ENCODE data around the gene COX4I1.
A peak's percentile ranks its signal among the peaks of the same experiment; 100 is the strongest.

The COX4I1 gene

GRCh38 chr16:85774136-85774535 is 25.4 kb upstream of the COX4I1 start:
- H3K9me3 Mint-ChIP-seq = no peaks in the 10 kb centered on the region
- H3K36me3 Mint-ChIP-seq (ENCODE audit: low read depth) = peaks cover 31% of the 10 kb centered on the region
- H3K27me3 Mint-ChIP-seq (ENCODE audit: low read depth, poor library complexity) = peaks cover 2% of the 10 kb centered on the region

GRCh38 chr16:85774811-85775210 is 24.7 kb upstream of the COX4I1 start:
- DNase-seq = no peak
- H3K27ac Mint-ChIP-seq = no peak overlapping the region
- no peak for TF ChIP-seq CTCF (IDR thresholded peaks at IDR 0.05)
- H3K27me3 Mint-ChIP-seq (ENCODE audit: low read depth, poor library complexity) = peaks cover 2% of the 10 kb centered on the region
- no peak overlapping the region for H3K4me3 Mint-ChIP-seq
- peaks cover 36% of the 10 kb centered on the region for H3K36me3 Mint-ChIP-seq (ENCODE audit: low read depth)
- no peaks in the 10 kb centered on the region for H3K4me1 Mint-ChIP-seq
- H3K9me3 Mint-ChIP-seq = no peaks in the 10 kb centered on the region

More at GRCh38 chr16:85774136-85774535, 25.4 kb upstream of the COX4I1 start:
- no peak overlapping the region for H3K27ac Mint-ChIP-seq
- H3K4me1 Mint-ChIP-seq = no peaks in the 10 kb centered on the region
- H3K4me3 Mint-ChIP-seq = no peak overlapping the region
- no peak for TF ChIP-seq CTCF (IDR thresholded peaks at IDR 0.05)
- DNase-seq = no peak

GRCh38 chr16:85777583-85778310 is 21.7 kb upstream of the COX4I1 start:
- no peak for DNase-seq
- no peaks in the 10 kb centered on the region for H3K9me3 Mint-ChIP-seq
- peak overlapping the region; percentile 83 for H3K27ac Mint-ChIP-seq
- no peak for TF ChIP-seq CTCF (IDR thresholded peaks at IDR 0.05)
- H3K36me3 Mint-ChIP-seq (ENCODE audit: low read depth) = peaks cover 45% of the 10 kb centered on the region
- H3K4me1 Mint-ChIP-seq = peaks cover 8% of the 10 kb centered on the region
- H3K4me3 Mint-ChIP-seq = no peak overlapping the region
- H3K27me3 Mint-ChIP-seq (ENCODE audit: low read depth, poor library complexity) = peaks cover 2% of the 10 kb centered on the region

GRCh38 chr16:85778873-85779272 is 20.6 kb upstream of the COX4I1 start:
- no peak overlapping the region for H3K27ac Mint-ChIP-seq
- H3K36me3 Mint-ChIP-seq (ENCODE audit: low read depth) = peaks cover 45% of the 10 kb centered on the region
- no peak overlapping the region for H3K4me3 Mint-ChIP-seq
- H3K27me3 Mint-ChIP-seq (ENCODE audit: low read depth, poor library complexity) = peaks cover 2% of the 10 kb centered on the region
- peaks cover 9% of the 10 kb centered on the region for H3K4me1 Mint-ChIP-seq
- TF ChIP-seq CTCF (IDR thresholded peaks at IDR 0.05) = no peak
- no peak for DNase-seq
- H3K9me3 Mint-ChIP-seq = no peaks in the 10 kb centered on the region

- H3K27ac Mint-ChIP-seq = no peak overlapping the region
- no peak for TF ChIP-seq CTCF (IDR thresholded peaks at IDR 0.05)
- no peaks in the 10 kb centered on the region for H3K27me3 Mint-ChIP-seq (ENCODE audit: low read depth, poor library complexity)
- H3K4me1 Mint-ChIP-seq = peaks cover 9% of the 10 kb centered on the region
- no peak overlapping the region for H3K4me3 Mint-ChIP-seq
- no peaks in the 10 kb centered on the region for H3K9me3 Mint-ChIP-seq
- no peak for DNase-seq
- peaks cover 41% of the 10 kb centered on the region for H3K36me3 Mint-ChIP-seq (ENCODE audit: low read depth)
Measured at GRCh38 chr16:85780281-85780680, 19.2 kb upstream of the COX4I1 start.

- H3K4me1 Mint-ChIP-seq = peaks cover 9% of the 10 kb centered on the region
- H3K27me3 Mint-ChIP-seq (ENCODE audit: low read depth, poor library complexity) = no peaks in the 10 kb centered on the region
- H3K36me3 Mint-ChIP-seq (ENCODE audit: low read depth) = peaks cover 49% of the 10 kb centered on the region
- H3K27ac Mint-ChIP-seq = no peak overlapping the region
- no peaks in the 10 kb centered on the region for H3K9me3 Mint-ChIP-seq
- DNase-seq = no peak
- no peak for TF ChIP-seq CTCF (IDR thresholded peaks at IDR 0.05)
- H3K4me3 Mint-ChIP-seq = no peak overlapping the region
Measured at GRCh38 chr16:85781156-85781555, 18.3 kb upstream of the COX4I1 start.

Data from nephron progenitor cell (in vitro differentiated cells).